ENCODE data around the gene CCDC146.
"Not testable (repeated sequence)": the region's sequence is repeated elsewhere in the genome, so short reads cannot be mapped to it uniquely, and the experiment has no call there.

Gene CCDC146

GRCh38 chr7:77121860-77122681 lies at the start of gene CCDC146:
Gene CCDC146, plus strand, starts transcription at chr7:77122615. Its CDS starts 45,054 bp downstream, at chr7:77167669.
- peak; percentile 77 to 91 (median 86) for DNase-seq (ENCODE audit: low read depth in 4 of 4, low spot score in 1 of 4)

- not testable (repeated sequence) for DNase-seq (ENCODE audit: low read depth in 4 of 4, low spot score in 1 of 4)
These were observed 47.5 kb upstream of the CCDC146 start for GRCh38 chr7:77074786-77075396.

DNA sequence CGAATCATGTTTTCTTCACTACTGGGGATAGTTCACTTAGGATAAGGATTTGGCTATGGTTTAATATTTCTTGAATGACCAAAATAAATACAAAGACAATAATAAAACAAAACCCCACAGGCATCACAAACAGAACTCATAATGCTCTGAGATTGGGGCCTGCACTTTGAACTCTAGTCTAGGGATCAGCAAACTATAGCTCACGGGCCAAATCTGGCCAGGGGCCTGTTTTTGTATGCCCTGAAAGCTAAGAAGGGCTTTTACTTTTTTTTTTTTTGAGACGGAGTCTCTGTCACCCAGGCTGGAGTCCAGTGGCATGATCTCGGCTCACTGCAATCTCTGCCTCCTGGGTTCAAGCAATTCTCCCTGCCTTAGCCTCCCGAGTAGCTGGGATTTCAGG lies 45.4 kb upstream of the CCDC146 start:
- not testable (repeated sequence) for DNase-seq (ENCODE audit: low read depth in 4 of 4, low spot score in 1 of 4)

- DNase-seq (ENCODE audit: low read depth in 4 of 4, low spot score in 1 of 4), result not testable (repeated sequence)
These were observed 43.3 kb upstream of the CCDC146 start for GRCh38 chr7:77079112-77079511.

GRCh38 chr7:77079624-77080023 lies 42.8 kb upstream of the CCDC146 start:
- not testable (repeated sequence) for DNase-seq (ENCODE audit: low read depth in 4 of 4, low spot score in 1 of 4)

DNA sequence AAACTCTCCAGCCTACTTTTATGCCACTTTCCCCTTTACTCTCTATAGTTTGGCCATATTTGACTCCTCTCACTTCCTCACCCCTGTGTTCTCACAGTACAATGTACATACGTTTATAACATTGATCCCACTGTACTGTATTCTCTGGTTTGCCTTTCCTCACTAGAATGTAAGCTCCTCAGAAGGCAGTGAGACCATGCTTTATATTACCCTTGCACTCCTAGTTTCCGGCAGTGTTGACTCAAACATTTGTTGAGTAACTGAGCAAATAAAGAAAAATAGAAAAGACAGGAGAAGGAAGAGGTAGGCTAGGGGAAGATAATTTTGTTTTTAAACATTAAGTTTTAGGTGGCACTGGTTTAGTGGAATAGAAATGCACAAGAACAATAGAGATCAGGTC lies 42.2 kb upstream of the CCDC146 start:
- DNase-seq (ENCODE audit: low read depth in 4 of 4, low spot score in 1 of 4), result not testable (repeated sequence)

DNA sequence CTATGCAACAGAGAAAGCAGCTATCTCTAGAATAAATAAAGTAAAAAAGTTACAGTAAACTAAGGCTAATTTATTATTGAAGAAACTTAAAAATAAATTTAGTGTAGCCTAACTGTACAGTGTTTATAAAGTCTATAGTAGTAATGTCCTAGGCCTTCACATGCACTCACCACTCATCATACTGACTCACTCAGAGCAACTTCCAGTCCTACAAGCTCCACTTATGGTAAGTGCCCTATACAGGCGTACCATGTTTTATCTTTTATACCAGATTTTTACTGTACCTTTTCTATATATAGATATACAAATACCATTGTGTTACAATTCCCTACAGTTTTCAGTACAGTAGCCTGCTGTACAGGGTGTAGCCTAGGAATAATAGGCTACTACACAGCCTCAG lies 40.2 kb upstream of the CCDC146 start:
- DNase-seq (ENCODE audit: low read depth in 4 of 4, low spot score in 1 of 4), result not testable (repeated sequence)

DNA sequence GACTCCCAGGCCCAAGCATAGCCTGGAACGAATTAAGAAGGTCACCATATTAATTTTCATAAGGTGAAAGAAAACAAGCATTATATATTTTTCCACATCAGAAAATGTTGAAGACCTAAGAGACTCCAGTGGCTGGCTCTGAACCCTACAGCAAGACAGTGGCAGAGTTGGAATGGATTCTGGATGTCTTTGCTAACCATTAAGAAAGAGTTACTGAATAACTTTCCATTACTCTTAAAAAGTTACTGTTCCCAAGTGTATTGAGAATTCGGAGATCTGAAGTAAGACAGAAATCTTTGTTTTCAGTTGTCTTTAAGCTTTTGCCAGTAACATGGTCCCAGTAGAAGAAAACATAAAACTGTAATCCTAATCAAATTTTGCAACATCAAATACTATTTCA lies 30.1 kb upstream of the CCDC146 start:
- not testable (repeated sequence) for DNase-seq (ENCODE audit: low read depth in 4 of 4, low spot score in 1 of 4)

DNA sequence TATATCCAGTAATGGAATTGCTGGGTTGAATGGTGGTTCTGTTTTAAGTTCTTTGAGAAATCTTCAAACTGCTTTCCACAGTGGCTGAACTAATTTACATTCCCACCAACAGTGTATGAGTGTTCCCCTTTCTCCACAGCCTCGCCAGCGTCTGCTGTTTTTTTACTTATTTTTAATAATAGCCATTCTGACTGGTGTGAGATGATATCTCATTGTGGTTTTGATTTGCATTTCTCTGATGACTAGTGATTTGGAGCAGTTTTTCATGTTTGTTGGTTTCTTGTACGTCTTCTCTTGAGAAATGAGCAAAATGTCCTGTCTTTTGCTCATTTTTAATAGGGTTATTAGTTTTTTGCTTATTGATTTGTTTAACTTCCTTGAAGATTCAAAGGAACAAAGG lies 21.9 kb upstream of the CCDC146 start:
- not testable (repeated sequence) for DNase-seq (ENCODE audit: low read depth in 4 of 4, low spot score in 1 of 4)

DNA sequence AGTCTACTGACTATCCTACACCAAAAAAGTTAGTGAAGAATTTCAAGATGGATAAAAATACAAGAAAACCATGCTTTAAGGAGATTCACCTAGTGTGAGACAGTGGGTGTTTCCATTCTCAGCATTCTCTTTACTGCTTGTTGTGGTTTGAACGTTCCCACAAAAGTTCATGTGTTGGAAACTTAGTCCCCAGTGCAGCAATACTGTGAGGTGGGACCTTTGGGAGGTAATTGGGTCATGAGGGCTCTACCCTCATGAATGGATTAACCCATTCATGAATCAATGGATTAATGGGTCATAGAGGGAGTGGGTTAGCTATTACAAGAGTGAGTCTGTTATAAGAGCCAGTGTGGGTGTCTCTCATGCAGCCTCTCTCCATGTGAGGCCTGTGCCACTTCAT lies 21.2 kb upstream of the CCDC146 start:
- DNase-seq (ENCODE audit: low read depth in 4 of 4, low spot score in 1 of 4), result not testable (repeated sequence)

- DNase-seq (ENCODE audit: low read depth in 4 of 4, low spot score in 1 of 4), result not testable (repeated sequence)
These were observed 19.7 kb upstream of the CCDC146 start for GRCh38 chr7:77102671-77103070.

- not testable (repeated sequence) for DNase-seq (ENCODE audit: low read depth in 4 of 4, low spot score in 1 of 4)
These were observed 16.5 kb upstream of the CCDC146 start for GRCh38 chr7:77105904-77106303.

GRCh38 chr7:77107659-77108058 lies 14.8 kb upstream of the CCDC146 start:
- not testable (repeated sequence) for DNase-seq (ENCODE audit: low read depth in 4 of 4, low spot score in 1 of 4)

DNA sequence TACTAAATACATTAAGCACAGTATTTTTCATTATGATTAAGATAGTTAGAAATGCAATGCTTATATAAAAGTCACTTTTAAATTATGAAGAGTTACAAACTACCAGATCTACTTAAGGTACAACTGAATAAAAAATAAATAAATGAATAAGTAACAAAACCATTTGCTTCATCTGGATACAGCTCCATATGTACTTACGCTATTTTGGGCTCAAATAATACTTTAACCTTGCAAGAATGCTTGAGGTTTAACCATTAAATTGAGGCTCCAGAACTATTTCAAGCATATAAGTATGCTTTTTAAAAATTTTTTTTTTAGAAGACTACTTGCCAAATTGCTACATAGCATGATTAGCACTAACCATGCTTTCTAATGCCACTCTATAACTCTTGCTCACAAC lies 14.1 kb upstream of the CCDC146 start:
- DNase-seq (ENCODE audit: low read depth in 4 of 4, low spot score in 1 of 4), result not testable (repeated sequence)

GRCh38 chr7:77112719-77113306 lies 9.6 kb upstream of the CCDC146 start:
- not testable (repeated sequence) for DNase-seq (ENCODE audit: low read depth in 4 of 4, low spot score in 1 of 4)

DNA sequence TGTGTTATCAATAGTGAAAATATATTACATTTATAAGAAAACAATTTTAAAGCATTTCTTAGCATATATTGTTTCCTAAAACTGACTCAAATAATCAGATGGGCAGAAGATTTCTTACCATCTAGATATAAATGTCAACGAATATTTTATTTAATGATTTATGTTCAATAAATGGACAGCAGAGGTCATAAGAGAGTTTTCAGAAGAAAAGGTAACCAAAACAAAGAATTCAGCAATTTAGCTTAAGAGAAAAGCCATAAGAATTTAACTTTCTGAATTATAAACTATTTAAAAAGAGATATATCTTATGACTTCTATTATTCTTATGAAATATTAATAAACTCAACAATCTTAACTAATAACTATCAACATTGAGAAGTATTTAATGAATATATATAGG lies 3.1 kb downstream of the CCDC146 start:
- DNase-seq (ENCODE audit: low read depth in 4 of 4, low spot score in 1 of 4), result not testable (repeated sequence)

DNA sequence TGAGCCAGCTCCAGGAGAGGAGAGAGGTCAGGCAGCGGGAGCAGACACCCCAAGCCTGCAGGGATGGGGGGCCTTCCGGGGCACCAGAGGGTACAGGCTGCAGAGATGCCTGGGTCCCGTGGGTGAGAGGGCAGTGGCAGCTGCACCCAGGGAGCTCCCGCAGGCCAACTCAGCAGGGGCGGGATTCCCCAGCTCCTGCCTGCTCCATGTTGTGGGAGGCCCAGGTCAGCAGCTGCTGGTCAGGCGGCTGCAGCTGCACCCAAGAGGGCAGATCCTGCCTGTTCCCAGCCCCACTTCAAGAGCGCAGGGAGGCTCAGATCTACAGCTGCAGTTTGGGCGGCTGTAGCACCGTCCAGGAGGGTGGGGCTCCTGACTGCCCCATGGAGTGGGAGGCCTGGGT lies 4.6 kb downstream of the CCDC146 start:
- DNase-seq (ENCODE audit: low read depth in 4 of 4, low spot score in 1 of 4), result not testable (repeated sequence)

- not testable (repeated sequence) for DNase-seq (ENCODE audit: low read depth in 4 of 4, low spot score in 1 of 4)
These were observed 6.4 kb downstream of the CCDC146 start for GRCh38 chr7:77128582-77129410.

- DNase-seq (ENCODE audit: low read depth in 4 of 4, low spot score in 1 of 4), result not testable (repeated sequence)
These were observed 9.4 kb downstream of the CCDC146 start for GRCh38 chr7:77131781-77132180.

GRCh38 chr7:77138668-77139067 lies 16.3 kb downstream of the CCDC146 start:
- not testable (repeated sequence) for DNase-seq (ENCODE audit: low read depth in 4 of 4, low spot score in 1 of 4)

- DNase-seq (ENCODE audit: low read depth in 4 of 4, low spot score in 1 of 4), result not testable (repeated sequence)
These were observed 17.9 kb downstream of the CCDC146 start for GRCh38 chr7:77140291-77140690.
